Naive B cell (primary cell): ENCODE results near the gene HRK. TPM values are rescaled to one million over a fixed set of nuclear protein-coding genes. Genes with fewer than 3 reads are reported as not detected.
A peak's percentile ranks its signal among the peaks of the same experiment; 100 is the strongest.

Experiments
- ATAC-seq, 2 donors: fragments of 150-1000 bp; cut with Tn5 transposase; 2 replicates each; pipeline ENCODE4 v1.10.0; 2021; ENCODE audit warnings: low read depth in 2 of 2, mild to moderate bottlenecking in 2 of 2, moderate library complexity in 2 of 2
- DNase-seq: peaks from one replicate; pipeline ENCODE4 v3.0.0; 2022
- H3K27ac Mint-ChIP-seq, 6 donors: one replicate each; pipeline ENCODE4 v1.8.0; 2020 to 2022; ENCODE audit warnings: mild to moderate bottlenecking in 6 of 6, mixed read lengths in 6 of 6, moderate library complexity in 5 of 6, inconsistent platforms in 2 of 6
- H3K27me3 Mint-ChIP-seq, 3 donors: one replicate each; pipeline ENCODE4 v1.8.0; 2021 to 2022; ENCODE audit warnings: mixed read lengths in 3 of 3, mild to moderate bottlenecking in 1 of 3
- H3K36me3 Mint-ChIP-seq, 2 donors: one replicate each; pipeline ENCODE4 v1.8.0; 2020 to 2022; ENCODE audit warnings: mixed read lengths in 2 of 2, inconsistent platforms in 1 of 2, mild to moderate bottlenecking in 1 of 2
- H3K4me1 Mint-ChIP-seq, 3 donors: one replicate each; pipeline ENCODE4 v1.8.0; 2020 to 2022; ENCODE audit warnings: mixed read lengths in 3 of 3, inconsistent platforms in 1 of 3, mild to moderate bottlenecking in 1 of 3, moderate library complexity in 1 of 3
- H3K4me3 Mint-ChIP-seq, 8 donors: one replicate each; pipeline ENCODE4 v1.8.0; 2020 to 2022; ENCODE audit warnings: mild to moderate bottlenecking in 8 of 8, mixed read lengths in 8 of 8, moderate library complexity in 8 of 8, inconsistent platforms in 2 of 8
- H3K9me3 Mint-ChIP-seq, 7 donors: one replicate each; pipeline ENCODE4 v1.8.0; 2020 to 2022; ENCODE audit warnings: mixed read lengths in 7 of 7, mild to moderate bottlenecking in 5 of 7, inconsistent platforms in 2 of 7, moderate library complexity in 1 of 7
- polyA plus RNA-seq, 6 donors: library from polyadenylated mRNA; unstranded; fragments of 300-500 nt; fragmentation: Illumina TruSeq; gene quantifications; one replicate each; pipeline ENCODE4 v1.2.3, GENCODE V29; 2021; ENCODE audit warnings: low read depth in 6 of 6

HRK gene
- polyA plus RNA-seq = 1 to 10 TPM; 2.5 to 7.9 (median 5.9) TPM

GRCh38 chr12:116881325-116881876, at the start of gene HRK:
HRK (minus strand) TSS chr12:116881441; CDS start chr12:116881307, 134 bp downstream.
- ATAC-seq = peak; percentile 13 to 20
- H3K27me3 Mint-ChIP-seq = peaks cover 35 to 58% (median 43%) of the 10 kb centered on the region in 3 donors
- peak; percentile 20 for DNase-seq
- H3K36me3 Mint-ChIP-seq = peaks cover 0 to 16% of the 10 kb centered on the region in 2 donors
- no peaks in the 10 kb centered on the region for H3K9me3 Mint-ChIP-seq
- peaks cover 40 to 47% (median 41%) of the 10 kb centered on the region in 3 donors for H3K4me1 Mint-ChIP-seq
- H3K27ac Mint-ChIP-seq = peak within 1 kb of the TSS; percentile 44 to 90 (median 83)
- peak within 1 kb of the TSS; percentile 83 to 95 (median 92) for H3K4me3 Mint-ChIP-seq

- Mint-ChIP-seq H3K36me3 (peaks cover 14 to 21% of the 10 kb centered on the region in 2 donors), H3K9me3 (no peaks in the 10 kb centered on the region), H3K4me1 (peaks cover 11 to 18% (median 16%) of the 10 kb centered on the region in 3 donors), H3K27ac (peak overlapping the region in 1 of 6 donors; percentile 80), H3K4me3 (no peak overlapping the region), H3K27me3 (no peaks in the 10 kb centered on the region)
- no peak for ATAC-seq
- no peak for DNase-seq
These were observed 48.6 kb upstream of the HRK start for GRCh38 chr12:116929885-116930284.

GRCh38 chr12:116928504-116928903, 47.3 kb upstream of the HRK start:
- H3K9me3 Mint-ChIP-seq = no peaks in the 10 kb centered on the region
- H3K36me3 Mint-ChIP-seq = peaks cover 14 to 17% of the 10 kb centered on the region in 2 donors
- H3K4me1 Mint-ChIP-seq = peaks cover 17 to 25% (median 22%) of the 10 kb centered on the region in 3 donors

GRCh38 chr12:116927244-116927940, 46.2 kb upstream of the HRK start:
- DNase-seq (no peak), ATAC-seq (no peak)
- Mint-ChIP-seq H3K4me1 (peaks cover 17 to 29% (median 26%) of the 10 kb centered on the region in 3 donors), H3K27me3 (no peaks in the 10 kb centered on the region), H3K9me3 (no peaks in the 10 kb centered on the region), H3K4me3 (no peak overlapping the region), H3K36me3 (peaks cover 14 to 17% of the 10 kb centered on the region in 2 donors), H3K27ac (peak overlapping the region in 2 of 6 donors; percentile 2 to 23)

More at GRCh38 chr12:116928504-116928903, 47.3 kb upstream of the HRK start:
- no peak for ATAC-seq
- no peak for DNase-seq
- no peaks in the 10 kb centered on the region for H3K27me3 Mint-ChIP-seq
- H3K27ac Mint-ChIP-seq = peak overlapping the region in 1 of 6 donors; percentile 42
- H3K4me3 Mint-ChIP-seq = no peak overlapping the region

GRCh38 chr12:116926283-116927243, 45.3 kb upstream of the HRK start:
- no peak for ATAC-seq
- Mint-ChIP-seq H3K36me3 (peaks cover 8 to 11% of the 10 kb centered on the region in 2 donors), H3K27ac (peak overlapping the region in 1 of 6 donors; percentile 23)

GRCh38 chr12:116924558-116925453, 43.6 kb upstream of the HRK start:
- ATAC-seq (peak; percentile 70 to 76), DNase-seq (no peak)
- Mint-ChIP-seq H3K9me3 (no peaks in the 10 kb centered on the region), H3K27ac (peak overlapping the region in 3 of 6 donors; percentile 8 to 83 (median 57)), H3K4me1 (peaks cover 41 to 43% (median 43%) of the 10 kb centered on the region in 3 donors), H3K4me3 (peak overlapping the region in 2 of 8 donors; percentile 43 to 69), H3K36me3 (peaks cover 8 to 11% of the 10 kb centered on the region in 2 donors), H3K27me3 (no peaks in the 10 kb centered on the region)

More at GRCh38 chr12:116926283-116927243, 45.3 kb upstream of the HRK start:
- DNase-seq = no peak
- Mint-ChIP-seq H3K4me3 (no peak overlapping the region), H3K9me3 (no peaks in the 10 kb centered on the region), H3K4me1 (peaks cover 25 to 29% (median 26%) of the 10 kb centered on the region in 3 donors), H3K27me3 (no peaks in the 10 kb centered on the region)

- H3K27ac Mint-ChIP-seq = peak overlapping the region in 2 of 6 donors; percentile 27 to 69
- peak overlapping the region in 1 of 8 donors; percentile 50 for H3K4me3 Mint-ChIP-seq
- peaks cover 53 to 63% (median 62%) of the 10 kb centered on the region in 3 donors for H3K4me1 Mint-ChIP-seq
- H3K9me3 Mint-ChIP-seq = no peaks in the 10 kb centered on the region
- ATAC-seq (no peak), DNase-seq (no peak)
- H3K27me3 Mint-ChIP-seq = no peaks in the 10 kb centered on the region
- peaks cover 0 to 7% of the 10 kb centered on the region in 2 donors for H3K36me3 Mint-ChIP-seq
These were observed 41.1 kb upstream of the HRK start for GRCh38 chr12:116922194-116922897.

- Mint-ChIP-seq H3K27ac (peak overlapping the region; percentile 9 to 85 (median 50)), H3K36me3 (no peaks in the 10 kb centered on the region), H3K4me1 (peaks cover 57 to 69% (median 62%) of the 10 kb centered on the region in 3 donors), H3K9me3 (no peaks in the 10 kb centered on the region), H3K27me3 (no peaks in the 10 kb centered on the region), H3K4me3 (peak overlapping the region in 5 of 8 donors; percentile 23 to 81 (median 49))
- ATAC-seq (no peak), DNase-seq (no peak)
These were observed 39.7 kb upstream of the HRK start for GRCh38 chr12:116920939-116921338.

- Mint-ChIP-seq H3K4me3 (peak overlapping the region in 4 of 8 donors; percentile 30 to 74 (median 54)), H3K4me1 (peaks cover 60 to 72% (median 67%) of the 10 kb centered on the region in 3 donors), H3K9me3 (no peaks in the 10 kb centered on the region)
These were observed 38.7 kb upstream of the HRK start for GRCh38 chr12:116919706-116920485.

GRCh38 chr12:116919247-116919661, 38.0 kb upstream of the HRK start:
- Mint-ChIP-seq H3K9me3 (no peaks in the 10 kb centered on the region), H3K4me3 (peak overlapping the region in 3 of 8 donors; percentile 30 to 74 (median 72)), H3K27me3 (no peaks in the 10 kb centered on the region), H3K4me1 (peaks cover 56 to 71% (median 64%) of the 10 kb centered on the region in 3 donors), H3K27ac (peak overlapping the region in 3 of 6 donors; percentile 43 to 90 (median 78)), H3K36me3 (no peaks in the 10 kb centered on the region)
- ATAC-seq (peak; percentile 98 to 99), DNase-seq (peak; percentile 50)

More at GRCh38 chr12:116919706-116920485, 38.7 kb upstream of the HRK start:
- no peak for DNase-seq
- no peaks in the 10 kb centered on the region for H3K36me3 Mint-ChIP-seq
- H3K27ac Mint-ChIP-seq = peak overlapping the region in 4 of 6 donors; percentile 30 to 90 (median 64)
- ATAC-seq = no peak
- H3K27me3 Mint-ChIP-seq = no peaks in the 10 kb centered on the region

GRCh38 chr12:116918464-116918863, 37.2 kb upstream of the HRK start:
- H3K27ac Mint-ChIP-seq = peak overlapping the region in 3 of 6 donors; percentile 2 to 66 (median 43)
- H3K4me1 Mint-ChIP-seq = peaks cover 59 to 71% (median 64%) of the 10 kb centered on the region in 3 donors

More at GRCh38 chr12:116918464-116918863, 37.2 kb upstream of the HRK start:
- ATAC-seq (no peak), DNase-seq (no peak)
- no peaks in the 10 kb centered on the region for H3K9me3 Mint-ChIP-seq
- H3K4me3 Mint-ChIP-seq = no peak overlapping the region
- H3K36me3 Mint-ChIP-seq = no peaks in the 10 kb centered on the region
- H3K27me3 Mint-ChIP-seq = no peaks in the 10 kb centered on the region
